PC-3 (cell line): Measurements from ENCODE around the gene CALR. TPM values are rescaled to one million over a fixed set of nuclear protein-coding genes. Genes with fewer than 3 reads are reported as not detected.

Experiments used
- ATAC-seq: fragments of 200-7000 bp; cut with Tn5 transposase; 2 replicates; pipeline ENCODE4 v1.9.1; 2020; ENCODE audit warnings: mild to moderate bottlenecking, moderate library complexity
- BruUV-seq: library from RNA; stranded (reverse); fragments of 400-500 nt; replicated peaks from 2 replicates; lab custom pipeline; 2021; lab: Mats Ljungman, UMichigan
- CTCF ChIA-PET: fragments of 300-600 bp; sonication (Branson Sonifier 250); formaldehyde crosslinking; loops from one replicate; lab custom pipeline; 2022; ENCODE audit warnings: antibody characterized with exemption; lab: Charles Lee
- POLR2A ChIA-PET: fragments of 300-600 bp; sonication (Branson Sonifier 250); formaldehyde crosslinking; loops from one replicate; lab custom pipeline; 2022; ENCODE audit warnings: antibody characterized with exemption; ENCODE audit not compliant: unreplicated experiment; lab: Charles Lee
- DNase-seq: peaks from one replicate; pipeline ENCODE4 v3.0.0-alpha.2; 2015
- H2AFZ ChIP-seq: fragments of 300-600 bp; sonication (generic); 2 replicates; pipeline ENCODE4 v1.6.0; 2016; ENCODE audit warnings: antibody characterized with exemption, low read length
- H3F3A ChIP-seq: fragments of 300-600 bp; sonication (generic); one replicate; pipeline ENCODE4 v1.6.0; 2017; ENCODE audit warnings: antibody characterized with exemption, low read length, control low read depth, mild to moderate bottlenecking; ENCODE audit not compliant: unreplicated experiment
- H3K27ac ChIP-seq: fragments of 300-600 bp; sonication (generic); 2 replicates; pipeline ENCODE4 v1.5.1; 2016; ENCODE audit warnings: mild to moderate bottlenecking, low read length
- H3K27me3 ChIP-seq: fragments of 300-600 bp; sonication (generic); 2 replicates; pipeline ENCODE4 v1.6.1; 2016; ENCODE audit warnings: low read length, mixed read lengths
- H3K36me3 ChIP-seq: fragments of 300-600 bp; sonication (generic); 2 replicates; pipeline ENCODE4 v1.6.1; 2016; ENCODE audit warnings: low read depth, mixed run types, low read length, mixed read lengths
- H3K4me1 ChIP-seq: fragments of 300-600 bp; sonication (generic); 2 replicates; pipeline ENCODE4 v1.5.1; 2016; ENCODE audit warnings: low read length; ENCODE audit not compliant: insufficient read depth
- H3K4me2 ChIP-seq: fragments of 300-600 bp; sonication (generic); 2 replicates; pipeline ENCODE4 v1.6.0; 2016; ENCODE audit warnings: low read length
- H3K4me3 ChIP-seq: fragments of 300-600 bp; sonication (generic); 2 replicates; pipeline ENCODE4 v1.5.1; 2016; ENCODE audit warnings: mild to moderate bottlenecking, low read length, mixed read lengths
- H3K79me2 ChIP-seq: fragments of 300-600 bp; sonication (generic); 2 replicates; pipeline ENCODE4 v1.6.1; 2017; ENCODE audit warnings: low read length, mixed read lengths
- H3K9ac ChIP-seq: fragments of 300-600 bp; sonication (generic); 2 replicates; pipeline ENCODE4 v1.6.0; 2016; ENCODE audit warnings: mild to moderate bottlenecking, low read length
- H3K9me2 ChIP-seq: fragments of 300-600 bp; sonication (generic); replicated peaks from 2 replicates; pipeline ENCODE4 v1.6.1; 2016; ENCODE audit warnings: mixed run types, low read length, mixed read lengths
- H3K9me3 ChIP-seq: fragments of 300-600 bp; sonication (generic); 2 replicates; pipeline ENCODE4 v1.6.1; 2016; ENCODE audit warnings: low read length, mixed read lengths
- H4K20me1 ChIP-seq: fragments of 300-600 bp; sonication (generic); 2 replicates; pipeline ENCODE4 v1.6.1; 2016; ENCODE audit warnings: low read length, mixed read lengths
- EZH2 ChIP-seq: fragments of 300-600 bp; sonication (generic); IDR thresholded peaks from one replicate; pipeline ENCODE4 v1.6.1; 2017; ENCODE audit warnings: antibody characterized with exemption, mild to moderate bottlenecking, low read length; ENCODE audit not compliant: unreplicated experiment
- EZH2phosphoT487 ChIP-seq: fragments of 300-600 bp; sonication (generic); IDR thresholded peaks from 2 replicates; pipeline ENCODE4 v1.6.1; 2018; ENCODE audit warnings: mild to moderate bottlenecking, antibody characterized with exemption, low read length, borderline replicate concordance
- intact Hi-C: fragments of 100-400 bp; cut with micrococcal nuclease; formaldehyde crosslinking; loops from 2 replicates; pipeline ENCODE4 v1.9.0; 2023
- total RNA-seq: library from RNA; depleted of rRNA; stranded (reverse); fragments of >200 nt; gene quantifications from 2 replicates; pipeline ENCODE4 v1.2.3, GENCODE V29; 2014
- TF ChIP-seq, protein P1 (sequence below): fragments of 300-600 bp; sonication (generic); conservative IDR thresholded peaks from 2 replicates; pipeline ENCODE4 v1.5.1; 2017; ENCODE audit warnings: antibody characterized with exemption, low read depth, mild to moderate bottlenecking, low read length

Gene CALR
- total RNA-seq, 1 experiment from 2014 or later = 2,022 TPM

DNA sequence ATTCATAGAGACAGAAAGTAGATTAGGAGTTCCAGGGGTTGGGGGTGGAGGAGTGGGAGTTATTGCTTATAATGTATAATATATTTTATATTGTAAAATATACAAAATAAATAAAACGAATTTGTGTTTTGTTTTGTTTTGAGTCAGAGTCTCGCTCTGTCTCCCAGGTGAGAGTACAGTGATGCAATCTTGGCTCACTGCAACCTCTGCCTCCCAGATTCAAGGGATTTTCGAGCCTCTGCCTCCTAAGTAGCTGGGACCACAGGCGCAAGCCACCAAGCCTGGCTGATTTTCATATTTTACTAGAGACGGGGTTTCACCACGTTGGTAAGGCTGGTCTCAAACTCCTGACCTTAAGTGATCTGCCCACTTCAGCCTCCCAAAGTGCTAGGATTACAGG, 21.1 kb downstream of the CALR start:
- H3K9me2 ChIP-seq = no peaks in the 10 kb centered on the region
- no peak for DNase-seq
- no TSS peak for BruUV-seq
- H3K27me3 ChIP-seq = no peaks in the 10 kb centered on the region
- intact Hi-C loops = no loop called here
- H3K79me2 ChIP-seq = peaks cover 35% of the 10 kb centered on the region
- H3K9ac ChIP-seq = no peak overlapping the region
- H3F3A ChIP-seq = peaks cover 5% of the 10 kb centered on the region
- H3K4me1 ChIP-seq = peaks cover 9% of the 10 kb centered on the region; the same call in 1 of the 2 replicates
- ChIA-PET CTCF (no interaction called here), POLR2A (no interaction called here)
- H3K36me3 ChIP-seq = peaks cover 2% of the 10 kb centered on the region; the same call in 1 of the 2 replicates
- H3K4me3 ChIP-seq = no peak overlapping the region
- no peak overlapping the region for H3K27ac ChIP-seq
- no peak overlapping the region for H2AFZ ChIP-seq
- H4K20me1 ChIP-seq = no peaks in the 10 kb centered on the region
- no peak for ATAC-seq
- no peaks in the 10 kb centered on the region for H3K9me3 ChIP-seq
- no peak overlapping the region for H3K4me2 ChIP-seq
- TF ChIP-seq EZH2 = no peak
- TF ChIP-seq, protein P1, sequence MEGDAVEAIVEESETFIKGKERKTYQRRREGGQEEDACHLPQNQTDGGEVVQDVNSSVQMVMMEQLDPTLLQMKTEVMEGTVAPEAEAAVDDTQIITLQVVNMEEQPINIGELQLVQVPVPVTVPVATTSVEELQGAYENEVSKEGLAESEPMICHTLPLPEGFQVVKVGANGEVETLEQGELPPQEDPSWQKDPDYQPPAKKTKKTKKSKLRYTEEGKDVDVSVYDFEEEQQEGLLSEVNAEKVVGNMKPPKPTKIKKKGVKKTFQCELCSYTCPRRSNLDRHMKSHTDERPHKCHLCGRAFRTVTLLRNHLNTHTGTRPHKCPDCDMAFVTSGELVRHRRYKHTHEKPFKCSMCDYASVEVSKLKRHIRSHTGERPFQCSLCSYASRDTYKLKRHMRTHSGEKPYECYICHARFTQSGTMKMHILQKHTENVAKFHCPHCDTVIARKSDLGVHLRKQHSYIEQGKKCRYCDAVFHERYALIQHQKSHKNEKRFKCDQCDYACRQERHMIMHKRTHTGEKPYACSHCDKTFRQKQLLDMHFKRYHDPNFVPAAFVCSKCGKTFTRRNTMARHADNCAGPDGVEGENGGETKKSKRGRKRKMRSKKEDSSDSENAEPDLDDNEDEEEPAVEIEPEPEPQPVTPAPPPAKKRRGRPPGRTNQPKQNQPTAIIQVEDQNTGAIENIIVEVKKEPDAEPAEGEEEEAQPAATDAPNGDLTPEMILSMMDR = no peak
- TF ChIP-seq EZH2phosphoT487 = no peak

DNA sequence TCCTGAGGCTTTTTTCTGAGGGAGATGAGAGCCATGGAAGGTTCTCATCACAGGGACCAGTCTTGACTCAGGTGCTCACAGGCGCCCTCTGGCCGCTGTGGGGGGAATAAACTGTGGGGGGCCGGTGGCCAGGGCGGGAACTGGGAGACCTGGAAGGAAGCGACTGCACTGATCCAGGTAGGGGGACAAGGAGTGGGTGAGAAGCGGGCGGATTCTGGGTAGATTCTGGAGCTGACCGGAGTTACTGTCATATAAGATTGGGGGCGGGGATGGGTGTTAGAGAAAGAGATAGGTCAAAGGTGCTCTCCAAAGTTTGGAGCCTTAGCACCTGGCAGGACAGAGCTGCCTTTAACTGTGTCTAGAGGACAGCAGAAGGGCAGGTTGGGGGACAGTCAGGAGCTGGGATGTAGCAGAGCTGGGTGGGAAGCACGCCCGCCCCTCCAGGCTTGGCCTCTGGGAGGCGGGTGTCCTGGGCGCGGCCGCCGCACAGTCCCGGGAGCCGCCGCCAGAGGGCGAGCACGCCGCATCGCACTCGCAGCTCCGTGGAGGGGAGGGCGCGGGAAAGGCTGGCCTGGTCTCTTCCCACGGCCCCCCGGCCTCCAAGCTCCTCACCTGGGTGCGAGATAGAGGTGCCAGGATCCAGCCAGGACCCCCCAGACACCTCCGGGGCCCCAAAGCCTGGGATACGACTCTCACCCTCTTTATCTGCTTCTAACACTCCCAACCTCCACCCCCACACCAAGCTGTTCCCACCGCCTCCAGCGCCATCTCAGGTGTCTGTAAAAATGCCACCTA, 26.8 kb downstream of the CALR start:
- DNase-seq = peak; percentile 89
- peak overlapping the region; percentile 68 for H3K9ac ChIP-seq
- CTCF ChIA-PET = interaction anchor here (0.5 to 1.5 kb wide), 14 partner anchors 9 to 139 kb away, joined by 3 to 15 read pairs (median 4); partner anchors contain the start of gene RAD23A

More for the DNA sequence above, 26.8 kb downstream of the CALR start:
- TF ChIP-seq EZH2 = no peak
- TF ChIP-seq, protein P1 = peak; percentile 93
- no peak for TF ChIP-seq EZH2phosphoT487
- ATAC-seq = peak; percentile 97
- no TSS peak for BruUV-seq
- H2AFZ ChIP-seq = peak overlapping the region; percentile 94
- H3K4me1 ChIP-seq = peaks cover 3% of the 10 kb centered on the region; the same call in 1 of the 2 replicates
- H4K20me1 ChIP-seq = no peaks in the 10 kb centered on the region
- intact Hi-C loops = no loop called here
- no peaks in the 10 kb centered on the region for H3F3A ChIP-seq
- no peaks in the 10 kb centered on the region for H3K36me3 ChIP-seq
- peak overlapping the region; percentile 27 for H3K27ac ChIP-seq
- no peaks in the 10 kb centered on the region for H3K79me2 ChIP-seq
- peak overlapping the region; percentile 89 for H3K4me2 ChIP-seq
- H3K9me3 ChIP-seq = no peaks in the 10 kb centered on the region
- POLR2A ChIA-PET = interaction anchor here (0.9 kb wide), 1 partner anchor 19 kb away, joined by 5 read pairs; no protein-coding TSS in a partner anchor
- peak overlapping the region; percentile 66 for H3K4me3 ChIP-seq
- H3K9me2 ChIP-seq = no peaks in the 10 kb centered on the region
- no peaks in the 10 kb centered on the region for H3K27me3 ChIP-seq
